Activated naive CD4-positive, alpha-beta T cell treated with anti-CD3 and anti-CD28 coated beads, Interleukin-2, amount 50 U/mL, for 72 hours (primary cell): ENCODE measurements around the gene ANKRD6. TPM values are rescaled to one million over a fixed set of nuclear protein-coding genes. Genes with fewer than 3 reads are reported as not detected.

Source experiments
- ATAC-seq, 2 donors: fragments of 150-1000 bp; cut with Tn5 transposase; 2 replicates each; pipeline ENCODE4 v1.10.0; 2021; ENCODE audit warnings: mild to moderate bottlenecking in 2 of 2, moderate library complexity in 2 of 2
- DNase-seq, 2 donors: peaks; one replicate each; pipeline ENCODE4 v3.0.0; 2021 to 2022; ENCODE audit warnings: low spot score in 2 of 2
- H3K27ac Mint-ChIP-seq, 2 donors: one replicate each; pipeline ENCODE4 v1.8.0; 2022; ENCODE audit warnings: mild to moderate bottlenecking in 2 of 2, mixed read lengths in 2 of 2
- H3K36me3 Mint-ChIP-seq, 2 donors: one replicate each; pipeline ENCODE4 v1.8.0; 2022; ENCODE audit warnings: mixed read lengths in 2 of 2
- H3K9me3 Mint-ChIP-seq, 2 donors: one replicate each; pipeline ENCODE4 v1.8.0; 2022; ENCODE audit warnings: mixed read lengths in 2 of 2
- total RNA-seq, 2 donors: library from RNA; stranded (reverse); gene quantifications; one replicate each; pipeline ENCODE4 v1.2.3, GENCODE V29; 2022

The ANKRD6 gene
- total RNA-seq, 2 donors from 2014 or later, result 2.6 to 5.8 TPM

DNA sequence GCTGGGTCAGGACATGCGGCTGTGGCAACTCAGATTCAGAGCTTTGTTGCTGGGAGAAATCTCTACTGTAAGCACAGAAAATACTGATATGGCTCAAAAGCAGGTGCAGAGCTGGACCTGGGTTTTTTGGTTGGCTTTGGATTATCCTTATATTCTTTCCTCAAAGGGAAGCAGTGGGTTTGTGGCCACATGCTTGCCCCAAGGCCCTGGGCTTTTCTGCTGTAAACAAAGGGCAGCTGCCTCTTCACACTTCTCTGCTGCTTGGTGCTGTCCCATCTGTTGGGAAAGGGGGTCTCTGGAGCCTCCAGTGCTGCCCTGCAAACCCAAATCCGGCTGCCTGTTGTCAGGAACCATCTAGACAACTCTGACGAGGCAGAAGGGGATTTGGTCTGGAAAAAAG, 52.4 kb downstream of the ANKRD6 start:
- no peak for ATAC-seq
- Mint-ChIP-seq H3K36me3 (no peaks in the 10 kb centered on the region), H3K9me3 (no peaks in the 10 kb centered on the region)

GRCh38 chr6:89487864-89488263, 54.9 kb downstream of the ANKRD6 start:
- H3K9me3 Mint-ChIP-seq, result no peaks in the 10 kb centered on the region
- no peak for DNase-seq
- peak in 1 of 2 donors; percentile 43 for ATAC-seq
- H3K27ac Mint-ChIP-seq, result no peak overlapping the region
- H3K36me3 Mint-ChIP-seq, result no peaks in the 10 kb centered on the region

More for the DNA sequence above, 52.4 kb downstream of the ANKRD6 start:
- DNase-seq, result no peak
- H3K27ac Mint-ChIP-seq, result no peak overlapping the region

GRCh38 chr6:89488438-89488837, 55.5 kb downstream of the ANKRD6 start:
- H3K36me3 Mint-ChIP-seq, result no peaks in the 10 kb centered on the region
- H3K27ac Mint-ChIP-seq, result no peak overlapping the region
- ATAC-seq (no peak), DNase-seq (no peak)
- H3K9me3 Mint-ChIP-seq, result no peaks in the 10 kb centered on the region

GRCh38 chr6:89489078-89489477, 56.1 kb downstream of the ANKRD6 start:
- Mint-ChIP-seq H3K27ac (no peak overlapping the region), H3K9me3 (no peaks in the 10 kb centered on the region), H3K36me3 (no peaks in the 10 kb centered on the region)
- ATAC-seq, result no peak
- DNase-seq, result no peak

DNA sequence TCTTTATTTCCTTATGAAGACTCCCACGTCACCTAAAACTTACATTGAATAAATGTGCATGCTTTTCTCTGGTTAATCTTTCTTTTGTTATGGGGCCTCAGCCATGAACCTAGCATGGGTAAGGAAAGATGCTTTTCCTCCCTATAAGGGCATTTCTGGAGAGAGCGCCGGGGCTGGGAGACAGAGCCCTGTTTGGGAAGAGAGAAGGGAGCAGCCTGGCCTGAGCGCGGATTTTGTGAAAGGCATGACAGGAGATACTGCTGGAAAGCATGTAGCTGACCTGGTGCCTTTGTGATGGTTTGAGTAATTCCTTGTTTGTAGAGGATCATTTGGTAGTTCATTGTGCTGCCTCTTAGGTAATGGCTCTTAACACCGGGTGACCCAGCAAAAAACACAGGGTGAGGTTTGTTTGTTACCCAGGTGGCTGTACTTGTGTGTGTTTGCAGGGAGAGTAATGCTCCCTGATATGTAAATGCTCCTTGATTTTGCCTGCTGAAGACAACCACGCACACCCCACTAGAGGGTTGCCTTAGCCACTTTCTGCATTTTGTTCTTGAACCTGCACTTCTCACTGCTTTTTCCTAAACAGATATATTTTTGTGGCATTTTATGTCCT, 59.2 kb downstream of the ANKRD6 start:
- DNase-seq (no peak), ATAC-seq (no peak)
- no peaks in the 10 kb centered on the region for H3K9me3 Mint-ChIP-seq
- H3K27ac Mint-ChIP-seq, result no peak overlapping the region
- no peaks in the 10 kb centered on the region for H3K36me3 Mint-ChIP-seq

DNA sequence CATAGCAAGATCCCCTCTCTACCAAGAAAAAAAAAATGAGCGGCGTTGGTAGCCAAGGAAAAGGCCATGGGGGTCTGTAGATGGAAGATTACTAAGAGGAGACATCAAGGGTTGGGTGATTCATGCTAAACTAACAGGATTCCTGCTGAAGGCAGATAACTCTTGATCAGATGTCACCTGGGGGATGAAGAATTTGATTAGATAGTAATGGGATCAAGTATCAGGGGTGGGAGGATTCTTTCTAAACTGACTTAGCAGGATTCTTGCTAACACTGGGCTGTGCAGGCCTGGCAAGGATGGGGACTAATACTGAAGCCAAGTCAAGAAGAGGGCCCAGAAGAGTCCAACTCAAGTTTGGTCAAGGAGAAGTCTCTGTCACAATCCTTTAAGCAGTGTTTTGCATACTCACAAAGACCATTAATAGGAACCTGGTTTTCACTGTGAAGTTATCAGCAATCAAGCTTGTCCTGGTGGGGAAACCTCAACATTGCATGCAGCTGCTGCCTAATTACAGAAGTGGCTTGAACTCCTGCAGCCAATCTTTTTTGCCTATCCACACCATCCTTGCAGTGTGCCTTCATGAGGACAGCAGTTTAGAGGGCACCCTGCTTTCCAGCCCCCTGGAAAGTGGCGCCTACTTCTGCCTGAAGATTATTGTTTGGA, 61.3 kb downstream of the ANKRD6 start:
- Mint-ChIP-seq H3K27ac (no peak overlapping the region), H3K36me3 (no peaks in the 10 kb centered on the region), H3K9me3 (no peaks in the 10 kb centered on the region)
- DNase-seq, result no peak
- no peak for ATAC-seq

GRCh38 chr6:89495961-89496535, 63.1 kb downstream of the ANKRD6 start:
- Mint-ChIP-seq H3K36me3 (no peaks in the 10 kb centered on the region), H3K9me3 (no peaks in the 10 kb centered on the region), H3K27ac (no peak overlapping the region)
- ATAC-seq (no peak), DNase-seq (no peak)

- Mint-ChIP-seq H3K27ac (no peak overlapping the region), H3K36me3 (no peaks in the 10 kb centered on the region), H3K9me3 (no peaks in the 10 kb centered on the region)
- no peak for DNase-seq
- ATAC-seq, result no peak
These were observed 67.7 kb downstream of the ANKRD6 start for GRCh38 chr6:89500611-89501010.

DNA sequence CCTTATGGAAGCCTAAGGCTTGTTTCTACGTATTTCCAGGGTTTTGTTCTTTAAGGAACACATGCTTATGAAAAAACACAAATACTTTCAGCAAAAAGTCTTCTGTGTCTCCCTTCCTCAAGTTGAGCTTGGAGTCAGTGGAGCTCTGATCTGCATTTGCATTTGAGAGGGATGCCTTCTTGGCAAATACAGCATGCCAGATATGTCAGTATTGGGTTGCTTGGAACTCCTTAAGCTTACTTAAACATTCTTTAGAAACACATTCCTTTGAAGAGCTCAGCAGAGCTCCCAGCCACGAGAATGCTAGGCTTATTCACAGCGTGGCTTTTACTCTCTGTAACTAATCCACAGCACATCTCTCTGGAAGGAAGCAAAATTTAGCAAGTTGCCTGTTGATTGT, 68.3 kb downstream of the ANKRD6 start:
- Mint-ChIP-seq H3K9me3 (no peaks in the 10 kb centered on the region), H3K36me3 (no peaks in the 10 kb centered on the region), H3K27ac (no peak overlapping the region)
- DNase-seq, result no peak
- ATAC-seq, result no peak

GRCh38 chr6:89501753-89502152, 68.8 kb downstream of the ANKRD6 start:
- Mint-ChIP-seq H3K9me3 (no peaks in the 10 kb centered on the region), H3K36me3 (no peaks in the 10 kb centered on the region), H3K27ac (no peak overlapping the region)
- ATAC-seq (no peak), DNase-seq (no peak)

GRCh38 chr6:89503641-89504040, 70.7 kb downstream of the ANKRD6 start:
- ATAC-seq (no peak), DNase-seq (no peak)
- H3K36me3 Mint-ChIP-seq, result no peaks in the 10 kb centered on the region
- no peak overlapping the region for H3K27ac Mint-ChIP-seq
- no peaks in the 10 kb centered on the region for H3K9me3 Mint-ChIP-seq

DNA sequence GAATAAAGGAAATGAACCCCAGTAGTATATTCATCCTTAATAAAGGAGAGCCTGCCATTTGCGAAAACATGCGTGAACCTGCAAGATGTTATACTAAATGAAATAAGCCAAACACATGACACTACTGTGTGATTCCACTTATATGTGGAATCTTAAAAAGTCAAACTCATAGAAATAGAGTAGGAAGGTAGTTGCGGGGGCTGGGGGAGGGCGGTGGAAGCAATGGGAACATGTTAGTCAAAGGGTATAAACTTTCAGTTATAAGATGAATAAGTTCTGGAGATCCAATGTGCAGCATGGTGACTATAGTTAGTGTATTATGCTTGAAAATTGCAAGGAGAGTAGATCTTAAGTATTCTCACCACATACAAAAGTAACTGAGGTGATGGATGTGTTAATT, 72.9 kb downstream of the ANKRD6 start:
- Mint-ChIP-seq H3K9me3 (no peaks in the 10 kb centered on the region), H3K27ac (no peak overlapping the region), H3K36me3 (no peaks in the 10 kb centered on the region)
- ATAC-seq, result no peak
- no peak for DNase-seq

DNA sequence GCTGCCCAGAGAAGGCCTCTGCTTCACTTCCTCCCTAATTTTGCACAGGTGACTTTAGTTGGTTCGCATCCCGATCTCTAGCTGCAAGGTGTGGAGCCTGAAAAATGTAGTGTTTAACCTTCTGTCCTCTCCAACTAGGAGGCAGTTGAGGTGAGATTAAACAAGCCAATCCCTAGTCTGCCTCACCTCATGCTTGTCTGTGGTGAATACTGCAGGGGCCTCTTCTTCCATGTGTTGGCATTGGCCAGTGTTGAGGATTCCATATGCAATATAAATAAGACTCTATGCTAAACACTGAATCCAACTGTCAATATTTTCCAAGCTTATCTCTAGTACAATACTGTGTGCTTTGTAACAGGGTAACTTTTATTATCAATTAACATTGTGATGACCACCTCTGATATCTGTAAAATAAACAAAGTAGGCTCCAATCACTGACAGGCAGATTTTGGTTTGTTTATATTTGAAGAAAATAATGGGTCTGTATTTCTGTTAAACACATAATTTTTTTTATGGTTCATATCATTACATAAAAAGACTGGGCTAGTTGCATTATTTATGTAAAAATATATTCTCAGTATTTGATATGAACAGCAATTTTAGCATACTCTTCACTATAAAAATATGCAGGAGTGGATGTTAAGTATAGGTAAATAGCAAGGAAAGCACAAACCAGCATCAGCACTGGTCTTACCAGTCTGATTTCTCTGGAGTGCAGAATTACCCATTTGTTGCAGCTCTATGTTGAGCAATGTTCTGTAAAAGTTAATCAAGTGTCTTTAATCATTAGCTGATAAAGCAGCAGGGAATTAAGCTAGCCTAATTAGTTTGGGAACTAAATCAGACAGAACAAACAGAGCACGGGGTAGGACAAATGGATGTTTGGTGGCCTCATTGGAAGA, 74.0 kb downstream of the ANKRD6 start:
- no peaks in the 10 kb centered on the region for H3K36me3 Mint-ChIP-seq

GRCh38 chr6:89508755-89509563, 76.0 kb downstream of the ANKRD6 start:
- Mint-ChIP-seq H3K36me3 (no peaks in the 10 kb centered on the region), H3K27ac (no peak overlapping the region), H3K9me3 (no peaks in the 10 kb centered on the region)
- DNase-seq, result no peak
- no peak for ATAC-seq

More for the DNA sequence above, 74.0 kb downstream of the ANKRD6 start:
- DNase-seq (no peak), ATAC-seq (no peak)
- Mint-ChIP-seq H3K27ac (no peak overlapping the region), H3K9me3 (no peaks in the 10 kb centered on the region)

DNA sequence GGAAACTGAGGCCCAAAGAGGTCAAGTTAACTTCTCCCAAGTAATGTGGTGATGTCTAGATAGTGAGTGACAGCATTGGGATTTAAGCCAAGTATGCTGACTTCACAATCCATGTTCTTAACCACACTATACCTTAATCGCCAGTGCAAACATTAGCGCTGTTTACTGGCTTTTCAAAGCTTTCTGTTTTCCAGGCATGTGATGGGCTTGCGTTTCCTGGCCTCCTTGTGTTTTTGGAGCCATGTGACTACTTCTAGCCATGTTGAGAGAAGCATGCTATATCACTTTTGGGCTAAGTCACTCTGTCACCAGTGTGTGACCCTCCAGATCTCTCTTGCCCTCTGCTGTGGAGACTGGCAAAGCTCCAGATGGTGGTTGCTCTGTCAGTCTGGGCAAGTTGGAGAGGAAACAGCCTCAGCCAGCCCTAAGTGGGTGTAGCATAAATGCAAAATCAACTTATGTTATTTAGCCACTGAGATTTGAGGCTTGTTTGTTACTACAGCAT, 76.9 kb downstream of the ANKRD6 start:
- Mint-ChIP-seq H3K36me3 (no peaks in the 10 kb centered on the region), H3K27ac (no peak overlapping the region), H3K9me3 (no peaks in the 10 kb centered on the region)
- DNase-seq (no peak), ATAC-seq (no peak)

DNA sequence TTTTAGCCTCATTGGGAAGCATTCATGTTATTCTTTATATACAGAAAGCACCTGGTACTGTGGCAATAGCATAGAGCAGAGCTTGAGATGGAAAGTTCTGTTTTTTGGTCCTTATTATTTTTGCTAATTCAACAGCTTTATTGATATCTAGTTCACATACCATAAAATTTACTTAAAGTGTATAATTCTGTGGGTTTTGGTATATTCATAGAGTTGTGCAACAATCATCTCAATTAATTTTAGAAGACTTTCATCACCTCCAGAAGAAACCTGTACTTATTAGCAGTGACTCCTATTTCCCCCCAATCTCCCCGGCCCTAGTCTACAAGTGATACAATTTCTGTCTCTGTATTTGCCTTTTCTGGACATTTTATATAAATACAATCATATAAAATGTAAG, 77.4 kb downstream of the ANKRD6 start:
- no peak for ATAC-seq
- no peaks in the 10 kb centered on the region for H3K9me3 Mint-ChIP-seq
- no peak overlapping the region for H3K27ac Mint-ChIP-seq
- no peaks in the 10 kb centered on the region for H3K36me3 Mint-ChIP-seq
- DNase-seq, result no peak
